ENCODE results near the gene ANKRD55. TPM values are rescaled to one million over a fixed set of nuclear protein-coding genes. Genes with fewer than 3 reads are reported as not detected.
"Not testable (repeated sequence)": the region's sequence is repeated elsewhere in the genome, so short reads cannot be mapped to it uniquely, and the experiment has no call there.

ANKRD55 gene
- total RNA-seq, 1 donor from 2014 or later: not detected

- no peaks in the 10 kb centered on the region for H3K36me3 ChIP-seq (ENCODE audit: insufficient read depth, low read length)
- no peaks in the 10 kb centered on the region for H3K79me2 ChIP-seq (ENCODE audit: insufficient read depth, low read length)
- Mint-ChIP-seq H3K4me3 (ENCODE audit: unreplicated experiment) (no peak overlapping the region), H3K9me3 (ENCODE audit: unreplicated experiment) (no peaks in the 10 kb centered on the region), H3K4me1 (ENCODE audit: low read depth, unreplicated experiment) (peaks cover 26% of the 10 kb centered on the region), H3K27me3 (ENCODE audit: low read depth, unreplicated experiment) (peaks cover 3% of the 10 kb centered on the region), H3K27ac (ENCODE audit: unreplicated experiment) (no peak overlapping the region), H3K36me3 (ENCODE audit: low read depth, unreplicated experiment) (no peaks in the 10 kb centered on the region)
- no peak overlapping the region for H3K4me3 ChIP-seq (ENCODE audit: insufficient read depth, low read depth, low read length)
- no peak overlapping the region for H3K27ac ChIP-seq (ENCODE audit: low read depth, low read length)
- H2AFZ ChIP-seq (ENCODE audit: low read depth, low read length): no peak overlapping the region
- H3K9me3 ChIP-seq (ENCODE audit: insufficient read depth, low read depth, low read length): no peaks in the 10 kb centered on the region
- no peaks in the 10 kb centered on the region for H4K20me1 ChIP-seq (ENCODE audit: insufficient read depth, low read length)
- no peak for FAIRE-seq
- DNase-seq (ENCODE audit: low read depth): peak; percentile 52
- peaks cover 2% of the 10 kb centered on the region for H3K27me3 ChIP-seq (ENCODE audit: insufficient read depth, low read length)
- H3K4me2 ChIP-seq (ENCODE audit: low read length): no peak overlapping the region
- no peak overlapping the region for H3K9ac ChIP-seq (ENCODE audit: low read length)
- no peaks in the 10 kb centered on the region for H3K4me1 ChIP-seq (ENCODE audit: insufficient read depth, low read length)
- TF ChIP-seq EZH2 (IDR thresholded peaks at IDR 0.05; ENCODE audit: insufficient read depth, low read length) (no peak), CTCF (IDR thresholded peaks at IDR 0.05; ENCODE audit: insufficient read depth, low read depth, low read length) (no peak)
Measured at GRCh38 chr5:56159521-56159947, 73.6 kb downstream of the ANKRD55 start.

- Histone ChIP-seq H3K27ac (ENCODE audit: low read depth, low read length) (no peak overlapping the region), H3K9me3 (ENCODE audit: insufficient read depth, low read depth, low read length) (no peaks in the 10 kb centered on the region), H3K4me1 (ENCODE audit: insufficient read depth, low read length) (no peaks in the 10 kb centered on the region), H3K36me3 (ENCODE audit: insufficient read depth, low read length) (no peaks in the 10 kb centered on the region), H4K20me1 (ENCODE audit: insufficient read depth, low read length) (no peaks in the 10 kb centered on the region), H3K4me3 (ENCODE audit: insufficient read depth, low read depth, low read length) (no peak overlapping the region), H3K79me2 (ENCODE audit: insufficient read depth, low read length) (no peaks in the 10 kb centered on the region), H2AFZ (ENCODE audit: low read depth, low read length) (no peak overlapping the region), H3K9ac (ENCODE audit: low read length) (no peak overlapping the region), H3K4me2 (ENCODE audit: low read length) (no peak overlapping the region), H3K27me3 (ENCODE audit: insufficient read depth, low read length) (no peaks in the 10 kb centered on the region)
- Mint-ChIP-seq H3K9me3 (ENCODE audit: unreplicated experiment) (no peaks in the 10 kb centered on the region), H3K36me3 (ENCODE audit: low read depth, unreplicated experiment) (no peaks in the 10 kb centered on the region), H3K4me1 (ENCODE audit: low read depth, unreplicated experiment) (peaks cover 24% of the 10 kb centered on the region), H3K27me3 (ENCODE audit: low read depth, unreplicated experiment) (no peaks in the 10 kb centered on the region), H3K4me3 (ENCODE audit: unreplicated experiment) (no peak overlapping the region), H3K27ac (ENCODE audit: unreplicated experiment) (no peak overlapping the region)
- TF ChIP-seq CTCF (IDR thresholded peaks at IDR 0.05; ENCODE audit: insufficient read depth, low read depth, low read length) (no peak), EZH2 (IDR thresholded peaks at IDR 0.05; ENCODE audit: insufficient read depth, low read length) (no peak)
- no peak for DNase-seq (ENCODE audit: low read depth)
- FAIRE-seq: no peak
Measured at GRCh38 chr5:56158331-56158960, 74.7 kb downstream of the ANKRD55 start.

GRCh38 chr5:56157191-56157621, 75.9 kb downstream of the ANKRD55 start:
- not testable (repeated sequence) for DNase-seq (ENCODE audit: low read depth); H3K4me3 Mint-ChIP-seq (ENCODE audit: unreplicated experiment); H3K9me3 ChIP-seq (ENCODE audit: insufficient read depth, low read depth, low read length); H3K4me3 ChIP-seq (ENCODE audit: insufficient read depth, low read depth, low read length); H3K4me1 ChIP-seq (ENCODE audit: insufficient read depth, low read length); H3K27me3 ChIP-seq (ENCODE audit: insufficient read depth, low read length); H3K27ac Mint-ChIP-seq (ENCODE audit: unreplicated experiment); H3K36me3 Mint-ChIP-seq (ENCODE audit: low read depth, unreplicated experiment); H3K9me3 Mint-ChIP-seq (ENCODE audit: unreplicated experiment); H3K9ac ChIP-seq (ENCODE audit: low read length); H2AFZ ChIP-seq (ENCODE audit: low read depth, low read length); H3K79me2 ChIP-seq (ENCODE audit: insufficient read depth, low read length); H4K20me1 ChIP-seq (ENCODE audit: insufficient read depth, low read length); H3K4me2 ChIP-seq (ENCODE audit: low read length); FAIRE-seq; H3K27me3 Mint-ChIP-seq (ENCODE audit: low read depth, unreplicated experiment); H3K36me3 ChIP-seq (ENCODE audit: insufficient read depth, low read length); H3K27ac ChIP-seq (ENCODE audit: low read depth, low read length)
- H3K4me1 Mint-ChIP-seq (ENCODE audit: low read depth, unreplicated experiment): peaks cover 24% of the 10 kb centered on the region

GRCh38 chr5:56156585-56157190, 76.4 kb downstream of the ANKRD55 start:
- H3K27me3 Mint-ChIP-seq (ENCODE audit: low read depth, unreplicated experiment); H4K20me1 ChIP-seq (ENCODE audit: insufficient read depth, low read length); FAIRE-seq; H3K36me3 ChIP-seq (ENCODE audit: insufficient read depth, low read length); H3K4me2 ChIP-seq (ENCODE audit: low read length); H3K9me3 Mint-ChIP-seq (ENCODE audit: unreplicated experiment); H3K36me3 Mint-ChIP-seq (ENCODE audit: low read depth, unreplicated experiment); H3K9ac ChIP-seq (ENCODE audit: low read length); H3K27ac ChIP-seq (ENCODE audit: low read depth, low read length); H3K4me1 ChIP-seq (ENCODE audit: insufficient read depth, low read length); H3K4me3 ChIP-seq (ENCODE audit: insufficient read depth, low read depth, low read length); DNase-seq (ENCODE audit: low read depth); H3K27me3 ChIP-seq (ENCODE audit: insufficient read depth, low read length); H3K79me2 ChIP-seq (ENCODE audit: insufficient read depth, low read length); H2AFZ ChIP-seq (ENCODE audit: low read depth, low read length); H3K4me3 Mint-ChIP-seq (ENCODE audit: unreplicated experiment); H3K9me3 ChIP-seq (ENCODE audit: insufficient read depth, low read depth, low read length): not testable (repeated sequence)
- Mint-ChIP-seq H3K4me1 (ENCODE audit: low read depth, unreplicated experiment) (peaks cover 19% of the 10 kb centered on the region), H3K27ac (ENCODE audit: unreplicated experiment) (peak overlapping the region; percentile 31)
